Measurements from ENCODE around the gene HBA1.
"Not testable (repeated sequence)": the region's sequence is repeated elsewhere in the genome, so short reads cannot be mapped to it uniquely, and the experiment has no call there.

HBA1 gene

GRCh38 chr16:168424-168823, 8.1 kb upstream of the HBA1 start:
- Histone ChIP-seq H3K4me1 (ENCODE audit: control insufficient read depth, insufficient read depth, low read length) (peaks cover 15% of the 10 kb centered on the region), H3K36me3 (ENCODE audit: control insufficient read depth, insufficient read depth, low read length) (no peaks in the 10 kb centered on the region), H3K27ac (ENCODE audit: low read depth, low read length) (no peak overlapping the region), H3K4me3 (ENCODE audit: low read depth, low read length) (no peak overlapping the region), H3K9me3 (ENCODE audit: control insufficient read depth, insufficient read depth, low read length) (no peaks in the 10 kb centered on the region), H3K9ac (ENCODE audit: low read depth, low read length) (no peak overlapping the region), H3K27me3 (ENCODE audit: control insufficient read depth, insufficient read depth, low read length) (peaks cover 78% of the 10 kb centered on the region)

- Histone ChIP-seq H3K4me3 (ENCODE audit: low read depth, low read length) (no peak overlapping the region), H3K36me3 (ENCODE audit: control insufficient read depth, insufficient read depth, low read length) (no peaks in the 10 kb centered on the region), H3K27me3 (ENCODE audit: control insufficient read depth, insufficient read depth, low read length) (peaks cover 80% of the 10 kb centered on the region), H3K27ac (ENCODE audit: low read depth, low read length) (no peak overlapping the region), H3K9me3 (ENCODE audit: control insufficient read depth, insufficient read depth, low read length) (no peaks in the 10 kb centered on the region), H3K4me1 (ENCODE audit: control insufficient read depth, insufficient read depth, low read length) (peaks cover 15% of the 10 kb centered on the region), H3K9ac (ENCODE audit: low read depth, low read length) (no peak overlapping the region)
Measured at GRCh38 chr16:169014-169413, 7.5 kb upstream of the HBA1 start.

- H3K36me3 ChIP-seq (ENCODE audit: control insufficient read depth, insufficient read depth, low read length); H3K27ac ChIP-seq (ENCODE audit: low read depth, low read length); H3K9ac ChIP-seq (ENCODE audit: low read depth, low read length); H3K4me3 ChIP-seq (ENCODE audit: low read depth, low read length); H3K9me3 ChIP-seq (ENCODE audit: control insufficient read depth, insufficient read depth, low read length): not testable (repeated sequence)
- peaks cover 88% of the 10 kb centered on the region for H3K27me3 ChIP-seq (ENCODE audit: control insufficient read depth, insufficient read depth, low read length)
- H3K4me1 ChIP-seq (ENCODE audit: control insufficient read depth, insufficient read depth, low read length), result peaks cover 17% of the 10 kb centered on the region
Measured at GRCh38 chr16:170088-170507, 6.4 kb upstream of the HBA1 start.

GRCh38 chr16:170788-171187, 5.7 kb upstream of the HBA1 start:
- no peaks in the 10 kb centered on the region for H3K36me3 ChIP-seq (ENCODE audit: control insufficient read depth, insufficient read depth, low read length)
- no peaks in the 10 kb centered on the region for H3K9me3 ChIP-seq (ENCODE audit: control insufficient read depth, insufficient read depth, low read length)
- peaks cover 88% of the 10 kb centered on the region for H3K27me3 ChIP-seq (ENCODE audit: control insufficient read depth, insufficient read depth, low read length)

GRCh38 chr16:172374-172941, 4.0 kb upstream of the HBA1 start, which contains the start of gene HBA2:
Gene HBA2, plus strand, starts transcription at chr16:172876. Its CDS starts 37 bp downstream, at chr16:172913.
- H3K4me3 ChIP-seq (ENCODE audit: low read depth, low read length); H3K27ac ChIP-seq (ENCODE audit: low read depth, low read length); H3K9ac ChIP-seq (ENCODE audit: low read depth, low read length); H3K9me3 ChIP-seq (ENCODE audit: control insufficient read depth, insufficient read depth, low read length); H3K36me3 ChIP-seq (ENCODE audit: control insufficient read depth, insufficient read depth, low read length); H3K4me1 ChIP-seq (ENCODE audit: control insufficient read depth, insufficient read depth, low read length): not testable (repeated sequence)
- peaks cover 83% of the 10 kb centered on the region for H3K27me3 ChIP-seq (ENCODE audit: control insufficient read depth, insufficient read depth, low read length)

More at GRCh38 chr16:170788-171187, 5.7 kb upstream of the HBA1 start:
- Histone ChIP-seq H3K9ac (ENCODE audit: low read depth, low read length) (no peak overlapping the region), H3K4me1 (ENCODE audit: control insufficient read depth, insufficient read depth, low read length) (peaks cover 17% of the 10 kb centered on the region), H3K27ac (ENCODE audit: low read depth, low read length) (no peak overlapping the region), H3K4me3 (ENCODE audit: low read depth, low read length) (no peak overlapping the region)

GRCh38 chr16:173211-173854, 3.1 kb upstream of the HBA1 start:
- not testable (repeated sequence) for H3K27ac ChIP-seq (ENCODE audit: low read depth, low read length); H3K9ac ChIP-seq (ENCODE audit: low read depth, low read length); H3K4me3 ChIP-seq (ENCODE audit: low read depth, low read length); H3K9me3 ChIP-seq (ENCODE audit: control insufficient read depth, insufficient read depth, low read length); H3K36me3 ChIP-seq (ENCODE audit: control insufficient read depth, insufficient read depth, low read length); H3K4me1 ChIP-seq (ENCODE audit: control insufficient read depth, insufficient read depth, low read length)
- H3K27me3 ChIP-seq (ENCODE audit: control insufficient read depth, insufficient read depth, low read length), result peaks cover 83% of the 10 kb centered on the region

GRCh38 chr16:173928-174769, 2.3 kb upstream of the HBA1 start:
- H3K4me1 ChIP-seq (ENCODE audit: control insufficient read depth, insufficient read depth, low read length); H3K9ac ChIP-seq (ENCODE audit: low read depth, low read length); H3K4me3 ChIP-seq (ENCODE audit: low read depth, low read length); H3K36me3 ChIP-seq (ENCODE audit: control insufficient read depth, insufficient read depth, low read length); H3K27ac ChIP-seq (ENCODE audit: low read depth, low read length); H3K9me3 ChIP-seq (ENCODE audit: control insufficient read depth, insufficient read depth, low read length): not testable (repeated sequence)
- H3K27me3 ChIP-seq (ENCODE audit: control insufficient read depth, insufficient read depth, low read length), result peaks cover 83% of the 10 kb centered on the region

- Histone ChIP-seq H3K4me3 (ENCODE audit: low read depth, low read length) (no peak overlapping the region), H3K9ac (ENCODE audit: low read depth, low read length) (no peak overlapping the region), H3K27me3 (ENCODE audit: control insufficient read depth, insufficient read depth, low read length) (peaks cover 85% of the 10 kb centered on the region), H3K9me3 (ENCODE audit: control insufficient read depth, insufficient read depth, low read length) (no peaks in the 10 kb centered on the region), H3K36me3 (ENCODE audit: control insufficient read depth, insufficient read depth, low read length) (no peaks in the 10 kb centered on the region), H3K4me1 (ENCODE audit: control insufficient read depth, insufficient read depth, low read length) (0 out of 2 replicates have a peak, but pooled peaks cover 3% of the 10 kb centered on the region), H3K27ac (ENCODE audit: low read depth, low read length) (no peak overlapping the region)
Measured at GRCh38 chr16:175011-175949, 1.2 kb upstream of the HBA1 start.

GRCh38 chr16:176006-176405, 474 bp upstream of the HBA1 start:
- not testable (repeated sequence) for H3K9ac ChIP-seq (ENCODE audit: low read depth, low read length); H3K9me3 ChIP-seq (ENCODE audit: control insufficient read depth, insufficient read depth, low read length); H3K36me3 ChIP-seq (ENCODE audit: control insufficient read depth, insufficient read depth, low read length); H3K4me1 ChIP-seq (ENCODE audit: control insufficient read depth, insufficient read depth, low read length); H3K4me3 ChIP-seq (ENCODE audit: low read depth, low read length); H3K27ac ChIP-seq (ENCODE audit: low read depth, low read length)
- H3K27me3 ChIP-seq (ENCODE audit: control insufficient read depth, insufficient read depth, low read length), result peaks cover 86% of the 10 kb centered on the region

- H3K27ac ChIP-seq (ENCODE audit: low read depth, low read length), result no peak overlapping the region
- H3K27me3 ChIP-seq (ENCODE audit: control insufficient read depth, insufficient read depth, low read length), result peaks cover 77% of the 10 kb centered on the region
- H3K4me3 ChIP-seq (ENCODE audit: low read depth, low read length), result no peak overlapping the region
- no peaks in the 10 kb centered on the region for H3K36me3 ChIP-seq (ENCODE audit: control insufficient read depth, insufficient read depth, low read length)
- H3K9ac ChIP-seq (ENCODE audit: low read depth, low read length), result no peak overlapping the region
- no peaks in the 10 kb centered on the region for H3K9me3 ChIP-seq (ENCODE audit: control insufficient read depth, insufficient read depth, low read length)
- H3K4me1 ChIP-seq (ENCODE audit: control insufficient read depth, insufficient read depth, low read length), result 0 out of 2 replicates have a peak, but pooled peaks cover 3% of the 10 kb centered on the region
Measured at GRCh38 chr16:177394-177822, 928 bp downstream of the HBA1 start.

Data from HUES48 (cell line).